Fibroblast of the aortic adventitia (primary cell): Measurements from ENCODE around the gene ZSCAN5B. TPM values are rescaled to one million over a fixed set of nuclear protein-coding genes. Genes with fewer than 3 reads are reported as not detected.

Source experiments
- DNase-seq: peaks from one replicate; pipeline ENCODE4 v3.0.0-alpha.2; 2010; ENCODE audit warnings: low read depth
- H3K4me3 ChIP-seq: 2 replicates; pipeline ENCODE4 v1.5.1; 2011; ENCODE audit warnings: low read depth, mild to moderate bottlenecking, control low read depth, low read length, moderate library complexity
- CTCF ChIP-seq: IDR thresholded peaks from 2 replicates; pipeline ENCODE4 v1.5.1; 2011; ENCODE audit warnings: mild to moderate bottlenecking, low read length, control low read depth, inconsistent platforms; ENCODE audit not compliant: insufficient read depth
- total RNA-seq: library from RNA; depleted of rRNA; stranded (reverse); fragments of >200 nt; gene quantifications from 2 replicates; pipeline ENCODE4 v1.2.3, GENCODE V29; 2012; ENCODE audit warnings: low replicate concordance

Gene ZSCAN5B
- total RNA-seq, 1 donor: 0.09 TPM

GRCh38 chr19:56140583-56141416 is 56.8 kb downstream of the ZSCAN5B start, which contains the start of gene ZNF444:
Gene ZNF444, plus strand, starts transcription at chr19:56141287. Its CDS starts 5,625 bp downstream, at chr19:56146912.
- peak within 1 kb of the TSS; percentile 78 for H3K4me3 ChIP-seq
- peak; percentile 99 for DNase-seq
- TF ChIP-seq CTCF: no peak

- DNase-seq: no peak
- H3K4me3 ChIP-seq: peak overlapping the region; percentile 72
- TF ChIP-seq CTCF: no peak
These were observed 57.6 kb downstream of the ZSCAN5B start for GRCh38 chr19:56139847-56140582.

Other genes with a start within 250 kb of the ZSCAN5B start
- not detected in 2 replicates for gene NLRP8, start 250.0 kb downstream of the ZSCAN5B start, total RNA-seq
- gene NLRP5, start 211.0 kb downstream of the ZSCAN5B start, total RNA-seq: not detected in 2 replicates
- gene ZNF787, start 76.5 kb downstream of the ZSCAN5B start, total RNA-seq: 8.5 and 15.9 TPM in 2 replicates
- gene ZNF444, start 56.5 kb downstream of the ZSCAN5B start, total RNA-seq: 12.9 and 19.5 TPM in 2 replicates
- not detected in 2 replicates for gene GALP, start 21.8 kb downstream of the ZSCAN5B start, total RNA-seq
- gene ZSCAN5C, start 4.5 kb upstream of the ZSCAN5B start, total RNA-seq: not detected in 2 replicates
- not detected in 2 replicates for gene EDDM13, start 75.0 kb upstream of the ZSCAN5B start, total RNA-seq
- gene ZSCAN5A, start 117.1 kb upstream of the ZSCAN5B start, total RNA-seq: 6.1 and 9.6 TPM in 2 replicates
- gene ZNF582, start 195.8 kb upstream of the ZSCAN5B start, total RNA-seq: 1.4 and 5.4 TPM in 2 replicates
- 8.3 and 12.1 TPM in 2 replicates for gene ZNF583, start 206.5 kb upstream of the ZSCAN5B start, total RNA-seq